MCF 10A (cell line): ENCODE measurements around the gene TM2D1. TPM values are rescaled to one million over a fixed set of nuclear protein-coding genes. Genes with fewer than 3 reads are reported as not detected.
A peak's percentile ranks its signal among the peaks of the same experiment; 100 is the strongest.

Source experiments
- BruUV-seq: library from RNA; stranded (reverse); fragments of 400-500 nt; replicated peaks from 2 replicates; lab custom pipeline; 2021; lab: Mats Ljungman, UMichigan
- CTCF ChIA-PET: fragments of 300-600 bp; sonication (Branson Sonifier 250); formaldehyde crosslinking; extraction: SDS; loops from one replicate; lab custom pipeline; 2021; ENCODE audit warnings: antibody characterized with exemption, inconsistent platforms; lab: Yijun Ruan, JAX
- POLR2A ChIA-PET: fragments of 300-600, 350-650 bp; sonication (Branson Sonifier 250); formaldehyde crosslinking; extraction: SDS; loops from one replicate; lab custom pipeline; 2020; ENCODE audit warnings: antibody characterized with exemption, inconsistent platforms; lab: Yijun Ruan, JAX
- DNase-seq: peaks from one replicate; pipeline ENCODE4 v3.0.0-alpha.2; 2018; ENCODE audit not compliant: unreplicated experiment
- H3K27ac Mint-ChIP-seq: one replicate; pipeline ENCODE4 v1.8.0; 2022; ENCODE audit warnings: mild to moderate bottlenecking, low read depth, mixed read lengths; ENCODE audit not compliant: unreplicated experiment
- H3K27me3 Mint-ChIP-seq: one replicate; pipeline ENCODE4 v1.8.0; 2022; ENCODE audit warnings: mixed read lengths; ENCODE audit not compliant: insufficient read depth, unreplicated experiment
- H3K36me3 Mint-ChIP-seq: one replicate; pipeline ENCODE4 v1.8.0; 2022; ENCODE audit warnings: mild to moderate bottlenecking, moderate library complexity, mixed read lengths; ENCODE audit not compliant: insufficient read depth, unreplicated experiment
- H3K4me1 Mint-ChIP-seq: one replicate; pipeline ENCODE4 v1.8.0; 2022; ENCODE audit warnings: mixed read lengths; ENCODE audit not compliant: insufficient read depth, unreplicated experiment
- H3K4me3 Mint-ChIP-seq: one replicate; pipeline ENCODE4 v1.8.0; 2022; ENCODE audit warnings: mild to moderate bottlenecking, moderate library complexity, mixed read lengths; ENCODE audit not compliant: unreplicated experiment
- H3K9me3 Mint-ChIP-seq: one replicate; pipeline ENCODE4 v1.8.0; 2022; ENCODE audit warnings: mixed read lengths; ENCODE audit not compliant: unreplicated experiment
- intact Hi-C: fragments of 100-400 bp; cut with micrococcal nuclease; formaldehyde crosslinking; loops from 2 replicates; pipeline ENCODE4 v1.14.1; 2022
- total RNA-seq: library from RNA; stranded (reverse); gene quantifications from 2 replicates; pipeline ENCODE4 v1.2.3, GENCODE V29; 2022
- TF ChIP-seq, protein P1 (sequence below): fragments of 200-600 bp; IDR thresholded peaks from one replicate; pipeline ENCODE4 v1.8.0; 2022; ENCODE audit warnings: antibody characterized with exemption, mild to moderate bottlenecking; ENCODE audit not compliant: unreplicated experiment

The TM2D1 gene
- total RNA-seq, 1 experiment from 2014 or later: 29.4 TPM

DNA sequence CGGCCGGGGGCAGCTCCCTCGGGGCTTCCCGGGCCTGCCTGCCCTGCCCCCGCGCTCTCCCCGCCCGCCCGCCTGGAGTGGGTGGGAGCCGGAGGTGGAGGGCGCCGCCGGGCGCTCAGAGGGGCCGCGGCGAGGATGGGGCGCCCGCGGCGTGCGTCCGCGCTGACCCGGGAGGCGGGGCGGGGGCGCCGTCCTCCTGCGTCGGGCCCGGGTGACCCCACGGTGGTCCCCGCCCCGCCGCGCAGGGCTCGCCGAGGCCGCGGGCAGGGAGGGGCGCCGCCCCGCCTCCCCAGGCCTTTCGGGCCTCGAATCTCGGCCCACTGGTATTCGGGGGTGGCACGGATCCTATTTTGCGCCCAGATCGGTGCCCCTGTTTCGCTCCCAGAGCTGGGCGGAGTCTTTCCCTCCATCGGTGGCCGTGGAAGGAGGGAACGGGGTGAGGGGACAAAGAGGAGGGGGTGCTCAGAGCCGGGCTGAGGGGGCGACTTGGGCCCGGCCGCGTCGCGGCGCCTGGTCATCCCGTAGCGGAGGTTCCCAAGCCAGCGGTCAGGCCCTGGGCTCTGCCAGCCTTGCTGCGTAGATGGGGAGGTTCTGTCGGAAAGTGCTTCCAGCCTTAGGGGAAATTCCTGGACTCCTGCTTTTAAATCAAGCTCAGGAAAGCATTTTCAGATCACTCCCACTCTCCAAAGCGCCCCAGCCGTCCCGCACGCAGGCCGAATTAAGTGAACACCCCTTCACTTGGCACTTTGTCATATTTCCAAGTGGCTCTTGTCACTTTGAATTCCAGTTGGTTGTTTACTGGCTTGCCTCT, 17.9 kb upstream of the TM2D1 start:
- POLR2A ChIA-PET: interaction anchor here (0.6 to 2.7 kb wide), 7 partner anchors 11 to 657 kb away, joined by 3 to 19 read pairs (median 4); partner anchors contain the start of gene TM2D1
- no TSS peak for BruUV-seq
- peak overlapping the region; percentile 75 for H3K27ac Mint-ChIP-seq
- intact Hi-C loops: loop anchor here (5.0 kb wide), 2 partner anchors 99 to 271 kb away; no protein-coding TSS in a partner anchor
- H3K4me1 Mint-ChIP-seq: peaks cover 29% of the 10 kb centered on the region
- CTCF ChIA-PET: interaction anchor here (0.5 to 1.0 kb wide), 3 partner anchors 22 to 698 kb away, joined by 3 to 4 read pairs (median 3); no protein-coding TSS in a partner anchor
- H3K27me3 Mint-ChIP-seq: no peaks in the 10 kb centered on the region
- TF ChIP-seq, protein P1, sequence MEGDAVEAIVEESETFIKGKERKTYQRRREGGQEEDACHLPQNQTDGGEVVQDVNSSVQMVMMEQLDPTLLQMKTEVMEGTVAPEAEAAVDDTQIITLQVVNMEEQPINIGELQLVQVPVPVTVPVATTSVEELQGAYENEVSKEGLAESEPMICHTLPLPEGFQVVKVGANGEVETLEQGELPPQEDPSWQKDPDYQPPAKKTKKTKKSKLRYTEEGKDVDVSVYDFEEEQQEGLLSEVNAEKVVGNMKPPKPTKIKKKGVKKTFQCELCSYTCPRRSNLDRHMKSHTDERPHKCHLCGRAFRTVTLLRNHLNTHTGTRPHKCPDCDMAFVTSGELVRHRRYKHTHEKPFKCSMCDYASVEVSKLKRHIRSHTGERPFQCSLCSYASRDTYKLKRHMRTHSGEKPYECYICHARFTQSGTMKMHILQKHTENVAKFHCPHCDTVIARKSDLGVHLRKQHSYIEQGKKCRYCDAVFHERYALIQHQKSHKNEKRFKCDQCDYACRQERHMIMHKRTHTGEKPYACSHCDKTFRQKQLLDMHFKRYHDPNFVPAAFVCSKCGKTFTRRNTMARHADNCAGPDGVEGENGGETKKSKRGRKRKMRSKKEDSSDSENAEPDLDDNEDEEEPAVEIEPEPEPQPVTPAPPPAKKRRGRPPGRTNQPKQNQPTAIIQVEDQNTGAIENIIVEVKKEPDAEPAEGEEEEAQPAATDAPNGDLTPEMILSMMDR: no peak
- DNase-seq: peak; percentile 45
- peaks cover 11% of the 10 kb centered on the region for H3K36me3 Mint-ChIP-seq
- no peaks in the 10 kb centered on the region for H3K9me3 Mint-ChIP-seq
- peak overlapping the region; percentile 82 for H3K4me3 Mint-ChIP-seq

DNA sequence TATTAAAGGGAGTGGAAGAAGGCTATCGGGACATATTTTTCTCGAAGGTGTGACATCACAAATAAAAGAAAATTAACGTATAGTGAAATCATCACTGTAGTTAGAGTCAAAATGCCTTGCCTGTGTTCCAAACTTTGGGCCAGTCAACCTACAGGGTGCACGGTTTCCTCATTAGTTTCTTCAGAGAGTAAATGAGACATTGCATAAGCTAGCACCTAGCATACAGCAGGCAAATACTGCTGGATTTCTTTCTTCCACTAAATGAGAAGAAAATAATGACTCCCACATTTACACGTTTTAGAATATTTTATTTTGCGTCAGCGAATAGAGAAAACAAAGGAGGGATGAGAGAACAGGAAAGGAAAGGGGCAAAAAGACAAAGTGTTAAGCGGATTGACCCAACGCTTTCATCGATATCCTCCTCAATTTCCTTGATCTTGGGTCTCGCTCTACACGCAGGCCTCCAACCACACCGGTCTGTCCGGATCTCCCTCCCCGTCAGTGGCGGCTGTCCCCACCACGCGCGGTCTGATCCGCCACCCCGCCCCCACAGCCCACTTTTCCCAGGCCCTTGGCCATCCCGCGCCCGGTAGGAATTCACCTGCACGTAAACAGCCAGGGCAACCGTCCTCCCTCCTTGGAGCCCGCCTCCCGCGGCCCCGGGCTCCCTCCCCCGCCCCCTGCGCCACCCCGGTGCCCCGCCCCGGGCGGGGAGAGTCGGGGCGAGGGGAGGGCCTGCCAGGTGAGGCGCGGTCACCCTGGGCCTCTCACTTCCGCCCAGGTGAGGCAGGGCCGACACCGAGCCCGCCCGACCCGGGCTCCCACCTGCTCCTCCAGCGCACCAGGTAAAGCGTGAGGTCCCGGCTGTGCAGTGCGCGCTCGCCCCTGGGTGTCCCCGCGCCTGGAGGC, 17.0 kb upstream of the TM2D1 start, which contains the start of gene PATJ:
TSS of gene PATJ (plus strand) at position 770 of the 909 bp plus-strand sequence. CDS start 20,413 bp downstream, outside the sequence.
- no peaks in the 10 kb centered on the region for H3K27me3 Mint-ChIP-seq
- peak; percentile 86 for DNase-seq
- H3K4me3 Mint-ChIP-seq: peak within 1 kb of the TSS; percentile 82
- TF ChIP-seq, protein P1: no peak
- ChIA-PET CTCF (interaction anchor here (0.7 kb wide), 1 partner anchor 501 kb away, joined by 3 read pairs; no protein-coding TSS in a partner anchor), POLR2A (interaction anchor here (0.6 to 2.7 kb wide), 8 partner anchors 12 to 243 kb away, joined by 3 to 19 read pairs (median 4); partner anchors contain the start of gene TM2D1)
- no peaks in the 10 kb centered on the region for H3K9me3 Mint-ChIP-seq
- peaks cover 7% of the 10 kb centered on the region for H3K36me3 Mint-ChIP-seq
- H3K27ac Mint-ChIP-seq: peak within 1 kb of the TSS; percentile 78
- intact Hi-C loops: loop anchor here (5.0 kb wide), 2 partner anchors 100 to 270 kb away; no protein-coding TSS in a partner anchor
- peaks cover 21% of the 10 kb centered on the region for H3K4me1 Mint-ChIP-seq
- TSS peak; percentile 73 for BruUV-seq

DNA sequence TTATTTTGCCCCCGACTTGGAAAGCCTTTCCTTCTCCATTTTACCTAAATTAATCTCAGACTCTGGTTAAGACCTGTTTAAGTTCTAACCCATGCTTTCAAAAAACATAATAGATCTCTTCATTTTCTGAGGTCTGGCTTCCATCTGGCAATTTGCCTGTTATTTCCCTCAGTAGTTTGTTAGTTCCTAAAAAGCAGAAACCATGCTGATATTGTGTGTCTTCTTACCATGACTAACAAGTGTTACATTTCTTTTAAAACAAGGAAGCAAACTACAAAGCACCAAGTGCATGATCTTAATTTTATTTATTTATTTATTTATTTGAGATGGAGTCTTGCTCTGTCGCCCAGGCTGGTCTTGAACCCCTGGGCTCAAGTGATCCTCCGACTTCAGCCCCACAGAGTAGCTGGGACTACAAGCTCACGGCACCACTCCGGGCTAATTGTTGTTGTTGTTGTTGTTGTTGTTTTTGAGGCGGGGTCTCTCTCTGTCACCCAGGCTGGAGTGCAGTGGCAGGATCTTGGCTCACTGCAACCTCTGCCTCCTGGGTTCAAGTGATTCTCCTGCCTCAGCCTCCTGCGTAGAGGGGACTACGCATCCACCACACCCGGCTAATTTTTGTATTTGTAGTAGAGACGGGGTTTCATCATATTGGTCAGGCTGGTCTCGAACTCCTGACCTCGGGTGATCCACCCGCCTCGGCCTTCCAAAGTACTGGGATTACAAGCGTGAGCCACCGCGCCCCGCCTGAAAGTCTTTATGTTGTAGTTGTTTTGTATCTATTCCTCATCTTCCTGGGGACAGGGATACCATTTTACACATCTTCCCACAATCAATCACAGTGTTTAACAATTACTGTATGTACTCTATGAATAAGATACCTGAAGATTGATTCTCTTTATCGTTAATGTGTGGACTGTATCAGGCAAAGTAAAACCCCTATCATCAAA, 16.1 kb upstream of the TM2D1 start:
- POLR2A ChIA-PET: interaction anchor here (0.6 to 1.8 kb wide), 5 partner anchors 14 to 242 kb away, joined by 3 to 5 read pairs (median 4); no protein-coding TSS in a partner anchor

More for the DNA sequence above, 16.1 kb upstream of the TM2D1 start:
- Mint-ChIP-seq H3K9me3 (no peaks in the 10 kb centered on the region), H3K27me3 (no peaks in the 10 kb centered on the region), H3K4me3 (peak overlapping the region; percentile 82), H3K36me3 (peaks cover 7% of the 10 kb centered on the region), H3K27ac (peak overlapping the region; percentile 78), H3K4me1 (peaks cover 20% of the 10 kb centered on the region)
- CTCF ChIA-PET: no interaction called here
- no peak for DNase-seq
- TF ChIP-seq, protein P1: no peak
- no TSS peak for BruUV-seq
- intact Hi-C loops: loop anchor here (5.0 kb wide), 2 partner anchors 101 to 269 kb away; no protein-coding TSS in a partner anchor
